ENCODE data around the gene SENP5. TPM values are rescaled to one million over a fixed set of nuclear protein-coding genes. Genes with fewer than 3 reads are reported as not detected.

SENP5 gene
- total and polyA plus RNA-seq, 9 of the 15 experiments (the other 6 are each of a cell fraction or from before 2014, with no cell fraction given), result 18.3 to 59.7 (median 35.8) TPM

GRCh38 chr3:196969134-196969659 lies 101.5 kb downstream of the SENP5 start (continued):
- TF ChIP-seq ZBTB7A (IDR thresholded peaks at IDR 0.05; ENCODE audit: borderline replicate concordance, control insufficient read depth, low read depth, low read length), result peak; percentile 86
- TF ChIP-seq THRA (IDR thresholded peaks at IDR 0.05), result no peak
- 0 out of 2 replicates have a peak, but pooled peaks have one; percentile 10 for TF ChIP-seq ETV1 (tag; conservative IDR thresholded peaks at IDR 0.05; ENCODE audit: low read depth)
- TF ChIP-seq ZNF347 (CRISPR knock-in tag; IDR thresholded peaks at IDR 0.05; ENCODE audit: low read depth), result no peak
- no peak for TF ChIP-seq BRF1 (IDR thresholded peaks at IDR 0.05; ENCODE audit: borderline replicate concordance, extremely low read depth, insufficient read length)
- TF ChIP-seq ZNF695 (CRISPR knock-in tag; IDR thresholded peaks at IDR 0.05), result peak; percentile 64; the same call in 1 of the 2 replicates
- no peak for TF ChIP-seq SMC3 (conservative IDR thresholded peaks at IDR 0.05; ENCODE audit: insufficient read depth, low read depth, low read length)
- no peak for TF ChIP-seq ZNF717 (CRISPR knock-in tag; IDR thresholded peaks at IDR 0.05)
- TF ChIP-seq E2F4 (CRISPR knock-in tag; IDR thresholded peaks at IDR 0.05; ENCODE audit: low read depth), result no peak
- TF ChIP-seq FOXK2 (conservative IDR thresholded peaks at IDR 0.05 in 1 of 2, IDR thresholded peaks at IDR 0.05 in 1 of 2; ENCODE audit: low read depth in 2 of 2), result no peak
- no peak for TF ChIP-seq ZNF280B (CRISPR knock-in tag; IDR thresholded peaks at IDR 0.05)
- TF ChIP-seq GATAD2B (IDR thresholded peaks at IDR 0.05; ENCODE audit: borderline replicate concordance), result no peak
- no peak for TF ChIP-seq TCF7 (IDR thresholded peaks at IDR 0.05; ENCODE audit: borderline replicate concordance)
- peak; percentile 50 for TF ChIP-seq KDM5B (IDR thresholded peaks at IDR 0.05; ENCODE audit: insufficient replicate concordance, low read depth, low read length)
- peak; percentile 45; the same call in 1 of the 2 replicates for TF ChIP-seq ZNF324 (CRISPR knock-in tag; IDR thresholded peaks at IDR 0.05)
- no peak for TF ChIP-seq ZNF398 (CRISPR knock-in tag; IDR thresholded peaks at IDR 0.05)
- no peak for TF ChIP-seq EWSR1 (IDR thresholded peaks at IDR 0.05; ENCODE audit: borderline replicate concordance, low read depth, partially characterized antibody)
- no peak for TF ChIP-seq NRF1 (conservative IDR thresholded peaks at IDR 0.05 in 1 of 2, IDR thresholded peaks at IDR 0.05 in 1 of 2)
- no peak for TF ChIP-seq ZNF143 (CRISPR knock-in tag; IDR thresholded peaks at IDR 0.05)
- TF ChIP-seq ZFP36 (IDR thresholded peaks at IDR 0.05; ENCODE audit: low read depth, low read length, partially characterized antibody), result no peak
- TF ChIP-seq TCFL5 (CRISPR knock-in tag; conservative IDR thresholded peaks at IDR 0.05), result 0 out of 2 replicates have a peak, but pooled peaks have one; percentile 47
- no peak for TF ChIP-seq PRMT5 (CRISPR knock-in tag; IDR thresholded peaks at IDR 0.05)

Measured in K562 (cell line).